GM18868 (cell line): ENCODE data around the gene LPAR2.
A peak's percentile ranks its signal among the peaks of the same experiment; 100 is the strongest.
"Not testable (repeated sequence)": the region's sequence is repeated elsewhere in the genome, so short reads cannot be mapped to it uniquely, and the experiment has no call there.

Source experiments
- ATAC-seq: cut with Tn5 transposase; IDR thresholded peaks from one replicate; pipeline ENCODE4 v1.9.1; 2021; ENCODE audit warnings: mild to moderate bottlenecking, moderate library complexity; ENCODE audit not compliant: unreplicated experiment

LPAR2 gene

DNA sequence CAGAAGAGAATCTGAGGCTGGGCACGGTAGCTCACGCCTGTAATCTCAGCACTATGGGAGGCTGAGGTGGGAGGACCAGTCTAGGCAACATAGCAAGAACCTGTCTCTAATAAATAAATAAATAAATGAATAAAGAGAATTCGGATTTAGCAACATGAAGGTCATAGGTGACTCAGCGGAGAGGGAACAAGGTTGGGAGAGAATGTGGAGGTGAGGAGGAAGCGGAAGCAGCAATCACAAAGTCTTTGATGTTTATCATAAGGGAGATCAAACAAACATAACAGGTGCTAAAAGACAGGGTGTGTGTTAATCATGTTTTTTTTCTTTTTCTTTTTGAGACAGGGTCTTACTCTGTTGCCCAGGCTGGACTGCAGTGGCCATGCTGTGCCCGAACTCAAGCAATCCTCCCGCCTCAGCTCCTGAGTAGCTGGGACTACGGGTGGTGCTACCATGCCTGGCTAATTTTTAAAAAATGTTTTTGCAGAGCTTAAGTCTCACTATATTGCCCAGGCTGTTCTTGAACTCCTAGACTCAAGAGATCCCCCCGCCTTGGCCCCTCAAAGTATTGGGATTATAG is 25.8 kb downstream of the LPAR2 start:
- ATAC-seq: no peak

- no peak for ATAC-seq
Observed at GRCh38 chr19:19600793-19601330, 27.2 kb downstream of the LPAR2 start.

GRCh38 chr19:19598728-19599451 is 29.1 kb downstream of the LPAR2 start:
- ATAC-seq: not testable (repeated sequence)

- peak; percentile 68 for ATAC-seq
Observed at GRCh38 chr19:19597809-19598306, 30.2 kb downstream of the LPAR2 start.

- ATAC-seq: no peak
Observed at GRCh38 chr19:19595171-19595701, 32.8 kb downstream of the LPAR2 start.

DNA sequence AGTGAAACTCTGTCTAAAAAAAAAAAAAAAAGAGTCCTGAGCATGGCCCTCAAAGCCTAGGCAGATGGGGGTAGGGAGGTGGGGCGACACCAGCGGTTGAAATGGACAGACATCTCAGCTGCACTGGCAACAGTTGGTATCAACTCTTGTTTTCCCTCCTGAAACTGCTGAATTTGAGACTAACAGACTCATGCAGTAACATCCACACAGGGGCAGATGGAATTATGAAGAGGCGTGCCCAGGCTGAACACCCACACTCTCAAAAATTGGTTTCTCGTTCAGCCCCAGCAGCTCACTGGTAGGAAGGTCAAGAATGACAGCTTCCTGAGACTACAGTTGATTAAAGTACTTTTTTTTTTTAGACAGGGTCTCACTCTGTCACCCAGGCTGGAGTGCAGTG is 33.6 kb downstream of the LPAR2 start:
- ATAC-seq: no peak

- ATAC-seq: no peak
Observed at GRCh38 chr19:19592690-19593089, 35.3 kb downstream of the LPAR2 start.

DNA sequence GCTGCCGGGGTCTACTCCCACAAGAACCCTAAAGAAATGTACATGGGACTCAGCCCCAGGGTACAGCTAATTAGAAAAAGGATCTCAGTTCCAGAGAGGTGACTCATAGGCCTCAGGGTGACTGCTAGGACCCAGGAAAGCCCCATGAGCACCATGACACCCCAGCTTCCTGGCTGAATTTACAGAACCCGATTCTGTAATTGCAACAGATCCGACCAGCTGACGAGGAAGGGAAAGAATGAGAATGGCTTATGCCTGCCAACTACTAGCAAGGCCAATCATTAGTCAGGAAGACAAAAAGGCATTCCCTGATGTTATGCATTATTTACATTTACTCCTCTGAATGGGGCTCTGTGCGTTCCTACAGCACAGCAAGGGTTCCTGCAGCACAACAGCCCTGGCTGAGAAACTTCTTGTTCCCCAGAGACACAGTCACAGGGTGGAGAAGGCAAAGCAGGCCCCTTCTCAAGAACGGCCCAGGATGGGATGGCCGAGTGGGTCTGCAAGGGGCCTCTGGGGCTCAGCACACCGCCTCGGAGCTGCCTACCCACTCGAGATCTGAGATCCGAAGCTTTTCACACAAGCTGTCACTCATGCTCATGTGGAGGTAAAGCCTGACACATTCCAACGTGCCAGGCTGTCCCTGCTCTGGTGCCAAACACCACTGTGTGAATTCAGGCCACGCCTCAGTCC is 36.7 kb downstream of the LPAR2 start:
- peak; percentile 87 for ATAC-seq

DNA sequence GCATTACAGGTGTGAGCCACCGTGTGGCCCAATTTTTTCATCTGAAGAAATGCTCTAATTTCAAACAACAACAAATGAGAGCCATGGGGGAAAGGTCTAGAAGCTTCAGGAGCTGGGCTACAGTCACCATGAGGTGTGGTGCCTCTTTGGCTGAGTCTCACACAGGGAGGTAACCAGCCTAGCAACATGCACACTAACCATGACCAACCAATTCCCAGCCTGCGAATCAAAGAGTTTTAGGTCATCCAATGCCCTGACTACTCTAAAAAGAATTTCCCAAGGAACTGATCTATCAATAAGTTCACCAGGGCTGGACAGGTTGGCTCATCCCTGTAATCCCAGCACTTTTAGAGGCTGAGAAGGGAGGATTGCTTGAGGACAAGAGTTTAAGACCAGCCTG is 39.5 kb downstream of the LPAR2 start:
- no peak for ATAC-seq

- ATAC-seq: no peak
Observed at GRCh38 chr19:19587771-19588170, 40.2 kb downstream of the LPAR2 start.

DNA sequence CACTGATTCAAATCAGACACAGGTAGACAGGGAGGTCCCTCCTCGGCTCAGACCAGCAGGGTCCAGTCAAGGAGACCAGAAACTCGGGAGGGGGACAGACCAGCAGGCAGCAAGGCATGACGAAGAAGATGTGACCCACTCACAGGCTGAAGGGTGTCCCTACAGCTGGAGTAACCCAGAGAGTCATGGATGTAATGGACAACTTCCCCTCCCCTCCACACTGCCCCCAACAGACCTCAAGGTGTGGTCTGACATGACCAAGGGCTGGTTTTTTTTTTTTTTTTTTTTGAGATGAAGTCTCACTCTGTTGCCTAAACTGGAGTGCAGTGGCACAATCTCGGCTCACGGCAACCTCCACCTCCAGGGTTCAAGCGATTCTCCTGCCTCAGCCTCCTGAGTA is 43.7 kb downstream of the LPAR2 start:
- ATAC-seq: no peak

DNA sequence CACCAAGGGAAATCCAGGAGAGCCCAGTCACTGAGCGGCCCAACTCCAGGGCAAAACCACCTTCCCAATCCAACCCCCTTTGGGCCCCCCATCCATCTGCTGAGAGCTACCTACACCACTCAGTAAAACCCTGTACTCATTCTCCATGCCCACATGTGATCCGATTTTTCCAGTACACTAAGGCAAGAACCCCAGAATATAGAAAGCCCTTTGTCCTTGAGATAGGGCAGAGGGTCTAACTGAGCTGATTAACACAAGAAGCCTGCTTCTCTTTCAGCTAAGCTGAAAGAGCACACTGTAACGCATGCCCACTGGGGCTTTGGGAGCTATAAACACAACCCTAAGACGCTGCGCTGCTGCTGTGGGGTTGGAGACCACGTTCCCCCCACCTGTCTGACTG is 45.5 kb downstream of the LPAR2 start:
- no peak for ATAC-seq

DNA sequence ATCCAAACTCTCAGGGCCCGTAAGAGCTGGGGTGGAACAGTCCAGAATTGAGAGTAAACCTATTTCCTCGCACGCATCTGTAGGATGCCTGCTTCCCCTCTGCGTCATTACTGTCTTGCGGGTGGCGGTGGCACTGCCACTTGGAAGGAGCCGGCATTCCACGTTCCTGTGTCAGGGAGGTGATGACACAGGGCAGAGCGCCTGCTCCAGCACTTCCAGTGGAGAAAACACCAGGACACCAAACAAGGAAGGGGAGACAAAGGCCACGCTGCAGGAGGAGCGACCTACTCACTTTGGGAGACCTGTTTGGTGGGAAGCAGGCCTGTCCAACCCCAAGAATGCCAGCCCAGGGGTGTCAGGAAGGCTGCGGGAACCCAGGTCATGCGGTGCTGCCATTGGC is 46.6 kb downstream of the LPAR2 start:
- ATAC-seq: no peak

DNA sequence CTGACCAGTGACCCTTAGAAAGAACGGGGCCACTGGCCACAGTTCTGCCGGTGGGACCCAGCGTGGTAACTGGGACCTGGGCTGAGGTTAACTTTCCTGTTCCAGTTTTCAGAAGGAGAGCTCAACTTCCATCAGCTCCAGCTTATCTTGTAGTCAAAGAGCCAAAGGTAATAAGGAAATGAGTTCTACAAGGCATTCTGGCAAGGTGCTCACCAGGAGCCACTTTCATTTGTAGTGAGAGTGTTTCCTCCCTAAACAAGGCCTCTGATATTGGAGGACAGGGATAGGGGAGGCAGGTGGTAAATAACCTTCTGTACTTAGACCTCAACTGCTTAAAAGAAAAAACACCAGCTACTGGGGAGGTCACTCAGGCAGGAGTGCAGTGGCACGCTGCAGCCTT is 47.6 kb downstream of the LPAR2 start:
- ATAC-seq: no peak

DNA sequence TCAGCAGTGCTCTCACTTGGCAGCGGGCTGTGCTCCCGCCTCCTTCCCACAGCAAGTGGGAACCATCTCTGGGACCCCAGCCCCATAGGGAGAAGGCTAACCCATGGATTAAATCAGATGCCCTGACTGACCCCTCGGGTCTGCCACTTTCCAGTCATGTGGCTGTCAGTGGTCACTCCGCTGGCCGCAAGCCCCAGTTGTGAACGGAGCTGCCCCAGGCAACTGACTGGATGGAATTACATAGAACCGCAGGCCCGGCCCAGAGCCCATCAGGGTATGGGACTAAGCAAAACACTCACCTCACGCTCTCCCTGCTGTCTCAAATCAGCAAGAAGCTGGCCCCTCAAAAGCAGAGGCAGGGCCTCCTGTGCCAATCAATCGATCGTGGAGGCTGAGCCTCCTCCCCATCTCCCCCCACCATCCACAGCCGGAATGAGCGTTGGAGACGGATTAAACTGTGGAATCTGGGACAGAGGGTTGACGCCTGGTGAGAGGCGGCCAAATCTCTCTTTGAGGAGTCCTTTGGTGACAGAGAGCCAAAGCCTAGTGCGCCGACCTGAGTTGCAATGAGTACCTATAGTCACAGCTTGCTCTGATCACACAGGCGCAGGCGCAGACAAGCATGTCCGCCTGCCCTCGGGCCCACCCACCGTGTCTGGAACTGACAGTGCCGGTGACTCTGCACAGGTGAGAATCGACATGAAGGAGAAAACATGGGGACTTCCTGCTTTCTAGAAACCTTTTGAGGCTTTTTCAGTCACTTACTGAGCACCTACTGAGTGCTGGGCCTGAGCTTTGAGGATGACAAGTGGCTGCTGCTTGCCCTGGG is 48.3 kb downstream of the LPAR2 start:
- ATAC-seq: no peak

- no peak for ATAC-seq
Observed at GRCh38 chr19:19578252-19578651, 49.8 kb downstream of the LPAR2 start.

DNA sequence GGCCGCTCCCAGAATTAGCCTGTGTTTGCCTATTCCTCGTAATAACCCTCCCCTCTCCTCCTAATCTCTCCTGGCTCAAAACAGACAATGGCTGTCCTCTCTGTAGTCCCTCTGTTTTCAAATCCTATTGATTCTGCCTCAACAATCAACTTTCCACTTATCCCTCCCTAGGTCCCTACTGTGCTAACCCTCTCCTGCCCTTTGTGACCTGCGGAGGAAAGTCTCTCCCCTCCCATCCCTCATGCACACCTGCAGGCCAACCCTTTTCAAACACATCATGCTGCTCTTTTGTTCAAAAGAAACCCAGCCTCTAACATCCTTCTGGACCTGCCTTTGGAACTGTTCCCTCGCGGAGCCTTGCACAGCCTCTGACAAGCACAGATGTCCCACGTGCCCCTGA is 52.6 kb downstream of the LPAR2 start:
- ATAC-seq: no peak
